Neutrophil (primary cell): Measurements from ENCODE around the gene ORC2.
"Not testable (repeated sequence)": the region's sequence is repeated elsewhere in the genome, so short reads cannot be mapped to it uniquely, and the experiment has no call there.

Experiments
- H3K27ac ChIP-seq: fragments of 200-600 bp; sonication (generic); 2 replicates; pipeline ENCODE4 v1.5.1; 2016; ENCODE audit warnings: mild to moderate bottlenecking, moderate library complexity
- H3K27me3 ChIP-seq: fragments of 200-600 bp; sonication (generic); 2 replicates; pipeline ENCODE4 v1.6.0; 2016; ENCODE audit warnings: mild to moderate bottlenecking
- H3K36me3 ChIP-seq: fragments of 200-600 bp; sonication (generic); 2 replicates; pipeline ENCODE4 v1.5.1; 2017
- H3K4me1 ChIP-seq, 2 experiments: fragments of 200-600 bp in 1 of 2; sonication (generic) in 1 of 2; 1 replicate in 1 of 2; 2 replicates in 1 of 2; pipeline versions ENCODE4 v1.5.1 to v1.6.1; 2013 to 2016; ENCODE audit warnings: low read depth in 1 of 2, low read length in 1 of 2, mild to moderate bottlenecking in 1 of 2, moderate library complexity in 1 of 2; ENCODE audit not compliant: control insufficient read depth in 1 of 2, insufficient read depth in 1 of 2
- H3K4me3 ChIP-seq, 2 experiments: fragments of 200-600 bp in 1 of 2; sonication (generic) in 1 of 2; 1 replicate in 1 of 2; 2 replicates in 1 of 2; pipeline ENCODE4 v1.5.1; 2013 to 2016; ENCODE audit warnings: low read depth in 1 of 2, low read length in 1 of 2, mild to moderate bottlenecking in 1 of 2, moderate library complexity in 1 of 2
- H3K9me3 ChIP-seq: fragments of 200-600 bp; sonication (generic); 2 replicates; pipeline ENCODE4 v1.5.1; 2016
- TF ChIP-seq, protein P1 (sequence below): fragments of 200-600 bp; sonication (generic); IDR thresholded peaks from 2 replicates; pipeline ENCODE4 v1.5.1; 2016; ENCODE audit warnings: antibody characterized with exemption

ORC2 gene

DNA sequence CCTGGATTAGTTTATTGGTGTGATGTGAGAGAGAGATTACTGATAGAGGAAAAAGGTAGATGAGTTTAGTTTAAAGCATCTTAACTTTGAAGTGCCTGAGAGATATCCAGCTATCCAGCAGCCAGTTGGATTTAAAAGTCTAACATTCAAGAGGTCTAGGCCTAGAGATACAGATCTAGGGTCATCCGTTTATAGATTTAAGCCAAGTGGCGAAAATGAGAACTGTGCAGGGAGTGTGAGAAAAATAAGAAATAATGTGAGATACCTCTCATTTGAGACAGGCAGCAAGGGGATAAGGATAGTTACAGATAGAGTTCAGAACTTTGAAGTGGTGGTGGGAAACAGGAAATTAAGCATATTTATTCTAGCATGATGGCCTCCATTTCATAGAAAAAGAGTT is 5.3 kb upstream of the ORC2 start:
- Histone ChIP-seq H3K27ac (peak overlapping the region; percentile 55), H3K4me1 (peaks cover 24 to 27% of the 10 kb centered on the region in 2 experiments), H3K4me3 (peak overlapping the region in 1 of 2 experiments; percentile 1), H3K27me3 (no peaks in the 10 kb centered on the region), H3K36me3 (peaks cover 11% of the 10 kb centered on the region), H3K9me3 (no peaks in the 10 kb centered on the region)
- TF ChIP-seq, protein P1, sequence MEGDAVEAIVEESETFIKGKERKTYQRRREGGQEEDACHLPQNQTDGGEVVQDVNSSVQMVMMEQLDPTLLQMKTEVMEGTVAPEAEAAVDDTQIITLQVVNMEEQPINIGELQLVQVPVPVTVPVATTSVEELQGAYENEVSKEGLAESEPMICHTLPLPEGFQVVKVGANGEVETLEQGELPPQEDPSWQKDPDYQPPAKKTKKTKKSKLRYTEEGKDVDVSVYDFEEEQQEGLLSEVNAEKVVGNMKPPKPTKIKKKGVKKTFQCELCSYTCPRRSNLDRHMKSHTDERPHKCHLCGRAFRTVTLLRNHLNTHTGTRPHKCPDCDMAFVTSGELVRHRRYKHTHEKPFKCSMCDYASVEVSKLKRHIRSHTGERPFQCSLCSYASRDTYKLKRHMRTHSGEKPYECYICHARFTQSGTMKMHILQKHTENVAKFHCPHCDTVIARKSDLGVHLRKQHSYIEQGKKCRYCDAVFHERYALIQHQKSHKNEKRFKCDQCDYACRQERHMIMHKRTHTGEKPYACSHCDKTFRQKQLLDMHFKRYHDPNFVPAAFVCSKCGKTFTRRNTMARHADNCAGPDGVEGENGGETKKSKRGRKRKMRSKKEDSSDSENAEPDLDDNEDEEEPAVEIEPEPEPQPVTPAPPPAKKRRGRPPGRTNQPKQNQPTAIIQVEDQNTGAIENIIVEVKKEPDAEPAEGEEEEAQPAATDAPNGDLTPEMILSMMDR = no peak

DNA sequence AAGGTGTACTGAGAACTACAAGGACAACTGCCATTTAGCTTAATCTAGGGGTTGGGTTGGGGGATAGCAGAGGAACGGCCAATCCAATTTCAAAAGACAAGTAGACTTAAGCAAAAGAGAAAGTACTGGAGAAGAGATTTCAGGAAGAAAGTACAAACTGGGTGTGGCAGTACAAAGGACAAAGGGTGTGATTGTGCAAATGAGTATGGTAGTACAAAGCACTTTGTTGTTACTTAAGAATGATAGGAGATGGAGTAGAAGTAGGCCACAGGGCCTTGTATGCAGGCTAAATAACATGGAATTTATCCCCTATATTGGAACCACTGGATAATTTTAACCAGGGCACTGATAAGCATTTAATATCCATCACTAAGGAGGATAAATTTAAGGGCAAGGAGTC is 4.7 kb upstream of the ORC2 start:
- TF ChIP-seq, protein P1 = no peak
- Histone ChIP-seq H3K4me1 (peaks cover 24 to 29% of the 10 kb centered on the region in 2 experiments), H3K4me3 (peak overlapping the region in 1 of 2 experiments; percentile 1), H3K27me3 (no peaks in the 10 kb centered on the region), H3K36me3 (peaks cover 11% of the 10 kb centered on the region), H3K27ac (peak overlapping the region; percentile 55), H3K9me3 (no peaks in the 10 kb centered on the region)

GRCh38 chr2:200966770-200967169 is 3.3 kb upstream of the ORC2 start:
- Histone ChIP-seq H3K9me3 (no peaks in the 10 kb centered on the region), H3K27me3 (no peaks in the 10 kb centered on the region), H3K27ac (no peak overlapping the region), H3K4me1 (peaks cover 38 to 43% of the 10 kb centered on the region in 2 experiments), H3K4me3 (no peak overlapping the region), H3K36me3 (peaks cover 6% of the 10 kb centered on the region)
- TF ChIP-seq, protein P1 = no peak

GRCh38 chr2:200964498-200964897 is 1.0 kb upstream of the ORC2 start:
- Histone ChIP-seq H3K27ac (no peak overlapping the region), H3K27me3 (no peaks in the 10 kb centered on the region), H3K9me3 (no peaks in the 10 kb centered on the region), H3K36me3 (no peaks in the 10 kb centered on the region), H3K4me3 (peak overlapping the region; percentile 94 to 99), H3K4me1 (peaks cover 45% of the 10 kb centered on the region in 2 experiments)
- TF ChIP-seq, protein P1 = no peak

DNA sequence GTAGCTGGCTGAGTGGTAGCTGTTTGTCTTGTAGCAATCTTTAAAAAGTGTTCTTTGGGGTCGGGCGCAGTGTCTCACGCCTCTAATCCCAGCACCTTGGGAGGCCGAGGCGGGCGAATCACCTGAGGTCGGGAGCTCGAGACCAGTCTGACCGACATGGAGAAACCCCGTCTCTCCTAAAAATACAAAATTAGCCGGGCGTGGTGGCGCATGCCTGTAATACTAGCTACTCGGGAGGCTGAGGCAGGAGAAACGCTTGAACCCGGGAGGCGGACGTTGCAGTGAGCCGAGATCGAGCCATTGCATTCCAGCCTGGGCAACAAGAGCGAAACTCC is 425 bp upstream of the ORC2 start:
- H3K36me3 ChIP-seq, H3K27me3 ChIP-seq, H3K9me3 ChIP-seq: not testable (repeated sequence)
- Histone ChIP-seq H3K27ac (peak overlapping the region; percentile 88), H3K4me1 (peaks cover 43% of the 10 kb centered on the region in 2 experiments), H3K4me3 (peak overlapping the region; percentile 94 to 99)

- Histone ChIP-seq H3K27me3 (no peaks in the 10 kb centered on the region), H3K4me3 (peak overlapping the region; percentile 94 to 99), H3K9me3 (no peaks in the 10 kb centered on the region), H3K36me3 (no peaks in the 10 kb centered on the region), H3K27ac (peak overlapping the region; percentile 88), H3K4me1 (peaks cover 31 to 32% of the 10 kb centered on the region in 2 experiments)
- TF ChIP-seq, protein P1 = no peak
Observed at GRCh38 chr2:200962811-200963123, 693 bp downstream of the ORC2 start.
